Kidney epithelial cell (primary cell): ENCODE measurements around the gene ZNF423. TPM values are rescaled to one million over a fixed set of nuclear protein-coding genes. Genes with fewer than 3 reads are reported as not detected.

ENCODE experiments used
- DNase-seq: peaks from one replicate; pipeline ENCODE4 v3.0.0-alpha.2; 2010; ENCODE audit warnings: low read depth
- H3K27me3 ChIP-seq: 2 replicates; pipeline ENCODE4 v1.6.0; 2011; ENCODE audit warnings: low read length; ENCODE audit not compliant: control insufficient read depth, insufficient read depth
- H3K36me3 ChIP-seq: 2 replicates; pipeline ENCODE4 v1.5.1; 2011; ENCODE audit warnings: low read length; ENCODE audit not compliant: control insufficient read depth, insufficient read depth
- H3K4me3 ChIP-seq: 2 replicates; pipeline ENCODE4 v1.5.1; 2011; ENCODE audit warnings: low read depth, mild to moderate bottlenecking, control low read depth, low read length
- total RNA-seq: library from RNA; depleted of rRNA; stranded (reverse); fragments of >200 nt; gene quantifications from 2 replicates; pipeline ENCODE4 v1.2.3, GENCODE V29; 2015
- TF ChIP-seq, protein P1 (sequence below): IDR thresholded peaks from 2 replicates; pipeline ENCODE4 v1.5.1; 2011; ENCODE audit warnings: mild to moderate bottlenecking, moderate library complexity, low read length, control low read depth, inconsistent platforms; ENCODE audit not compliant: insufficient read depth, poor library complexity, severe bottlenecking

The ZNF423 gene
- total RNA-seq, 1 donor from 2014 or later = 3.6 TPM

DNA sequence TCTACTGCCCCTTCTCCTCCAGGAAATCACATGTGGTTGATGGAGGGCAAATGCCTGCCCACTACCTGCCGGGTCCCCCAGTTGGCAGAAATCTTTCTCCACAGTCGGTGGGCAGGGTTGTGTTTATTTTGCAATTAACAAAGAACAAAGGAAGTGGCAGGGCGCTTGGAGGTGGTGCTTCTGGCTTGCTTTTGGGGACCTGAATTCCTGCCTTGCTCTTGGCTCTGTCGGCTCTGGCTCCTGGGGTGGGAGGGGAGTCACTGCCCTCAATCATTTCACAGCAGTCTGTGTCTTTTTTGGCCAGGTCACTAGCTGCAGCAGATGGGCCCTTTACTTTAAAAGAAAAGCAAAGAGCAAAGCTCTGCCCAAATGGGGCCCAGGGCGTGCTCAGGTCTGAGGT, 413.1 kb downstream of the ZNF423 start:
- Histone ChIP-seq H3K4me3 (no peak overlapping the region), H3K27me3 (peaks cover 10% of the 10 kb centered on the region), H3K36me3 (no peaks in the 10 kb centered on the region)
- DNase-seq = no peak
- TF ChIP-seq, protein P1, sequence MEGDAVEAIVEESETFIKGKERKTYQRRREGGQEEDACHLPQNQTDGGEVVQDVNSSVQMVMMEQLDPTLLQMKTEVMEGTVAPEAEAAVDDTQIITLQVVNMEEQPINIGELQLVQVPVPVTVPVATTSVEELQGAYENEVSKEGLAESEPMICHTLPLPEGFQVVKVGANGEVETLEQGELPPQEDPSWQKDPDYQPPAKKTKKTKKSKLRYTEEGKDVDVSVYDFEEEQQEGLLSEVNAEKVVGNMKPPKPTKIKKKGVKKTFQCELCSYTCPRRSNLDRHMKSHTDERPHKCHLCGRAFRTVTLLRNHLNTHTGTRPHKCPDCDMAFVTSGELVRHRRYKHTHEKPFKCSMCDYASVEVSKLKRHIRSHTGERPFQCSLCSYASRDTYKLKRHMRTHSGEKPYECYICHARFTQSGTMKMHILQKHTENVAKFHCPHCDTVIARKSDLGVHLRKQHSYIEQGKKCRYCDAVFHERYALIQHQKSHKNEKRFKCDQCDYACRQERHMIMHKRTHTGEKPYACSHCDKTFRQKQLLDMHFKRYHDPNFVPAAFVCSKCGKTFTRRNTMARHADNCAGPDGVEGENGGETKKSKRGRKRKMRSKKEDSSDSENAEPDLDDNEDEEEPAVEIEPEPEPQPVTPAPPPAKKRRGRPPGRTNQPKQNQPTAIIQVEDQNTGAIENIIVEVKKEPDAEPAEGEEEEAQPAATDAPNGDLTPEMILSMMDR = no peak

DNA sequence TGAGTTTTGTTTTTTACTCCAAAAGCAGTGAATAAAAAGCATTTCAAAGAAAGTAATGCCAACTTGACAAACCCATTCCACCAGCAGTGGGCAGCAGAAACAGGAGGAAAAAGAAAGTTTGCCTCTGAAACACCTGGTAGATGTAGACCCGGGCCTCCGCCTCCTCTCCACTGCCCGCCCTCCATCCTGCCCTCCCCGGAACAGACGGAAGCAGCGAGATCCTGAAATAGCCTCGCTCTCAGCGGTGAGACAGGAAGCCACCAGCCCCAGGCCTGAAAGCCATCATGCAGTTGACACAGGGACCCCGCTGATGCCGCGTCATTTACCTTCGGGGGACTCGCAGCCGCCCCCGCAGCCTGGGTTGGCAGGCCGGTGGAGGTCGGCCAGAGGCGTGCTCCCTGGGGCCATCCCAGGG, 414.5 kb downstream of the ZNF423 start:
- TF ChIP-seq, protein P1 = peak; percentile 28
- no peak for DNase-seq
- Histone ChIP-seq H3K4me3 (no peak overlapping the region), H3K36me3 (no peaks in the 10 kb centered on the region), H3K27me3 (peaks cover 10% of the 10 kb centered on the region)

DNA sequence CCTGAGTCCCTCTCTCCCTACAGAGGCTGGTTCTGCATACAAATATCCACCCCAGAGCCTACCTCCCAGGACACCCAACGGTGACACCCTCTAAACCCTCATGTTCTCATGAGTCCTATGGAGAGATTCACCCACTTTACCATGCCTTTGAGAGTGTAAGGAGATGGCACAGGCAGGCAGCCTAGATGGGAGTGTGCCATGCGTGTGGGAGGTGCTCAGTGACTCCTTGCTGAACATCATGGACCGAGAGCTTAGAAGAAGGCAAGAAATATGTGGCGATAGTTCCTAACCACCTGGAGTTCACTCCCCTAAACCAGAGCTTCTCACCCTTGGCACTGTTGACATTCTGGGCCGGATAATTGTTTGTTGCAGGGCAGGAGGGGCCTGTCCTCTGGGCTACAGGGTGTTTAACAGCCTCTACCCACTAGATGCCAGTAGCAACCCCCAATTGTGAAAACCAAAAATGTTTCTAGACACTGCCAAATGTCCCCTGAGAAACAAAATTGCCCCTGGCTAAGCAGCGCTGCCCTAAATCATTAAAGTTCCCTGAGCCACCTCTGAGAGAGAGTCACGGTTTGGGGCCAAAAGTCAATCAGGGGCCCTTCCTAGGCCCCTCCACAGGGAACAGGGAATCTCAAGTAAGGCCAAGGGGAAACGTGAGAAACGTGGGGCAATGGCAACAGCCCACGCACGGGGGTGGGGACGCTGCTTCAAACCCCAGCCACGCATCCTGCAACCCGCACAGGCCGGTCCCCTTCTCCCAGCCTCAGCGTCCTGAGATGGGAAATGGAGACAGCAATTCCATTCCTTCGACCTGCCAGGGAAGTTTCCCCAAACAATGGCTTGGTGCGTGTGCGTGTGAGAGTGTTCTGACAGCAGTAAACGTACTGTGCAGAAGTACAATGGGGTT, 415.5 kb downstream of the ZNF423 start:
- no peaks in the 10 kb centered on the region for H3K36me3 ChIP-seq
- H3K4me3 ChIP-seq = no peak overlapping the region
- TF ChIP-seq, protein P1 = no peak
- DNase-seq = no peak
- peaks cover 10% of the 10 kb centered on the region for H3K27me3 ChIP-seq

DNA sequence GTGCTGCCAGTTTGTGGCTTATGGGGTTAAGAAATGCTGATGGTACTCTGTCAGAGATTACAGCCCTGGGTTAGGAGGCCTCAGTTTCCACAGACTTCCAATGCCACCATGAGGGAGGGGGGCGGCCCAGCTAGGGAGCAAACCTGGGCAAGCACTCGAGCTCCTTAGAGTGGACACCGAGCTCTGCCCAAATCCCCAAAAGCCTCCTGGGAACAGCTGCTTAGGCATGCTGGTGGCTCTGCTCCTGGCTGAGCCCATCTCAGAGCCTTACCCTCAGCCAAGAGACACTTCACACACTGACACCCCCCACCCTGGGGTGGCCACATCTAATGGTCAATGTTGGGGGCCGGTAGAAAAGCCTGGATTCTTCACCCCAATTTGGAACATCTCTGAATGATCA, 416.2 kb downstream of the ZNF423 start:
- H3K36me3 ChIP-seq = no peaks in the 10 kb centered on the region
- peaks cover 10% of the 10 kb centered on the region for H3K27me3 ChIP-seq
- no peak overlapping the region for H3K4me3 ChIP-seq
- no peak for DNase-seq
- TF ChIP-seq, protein P1 = no peak

DNA sequence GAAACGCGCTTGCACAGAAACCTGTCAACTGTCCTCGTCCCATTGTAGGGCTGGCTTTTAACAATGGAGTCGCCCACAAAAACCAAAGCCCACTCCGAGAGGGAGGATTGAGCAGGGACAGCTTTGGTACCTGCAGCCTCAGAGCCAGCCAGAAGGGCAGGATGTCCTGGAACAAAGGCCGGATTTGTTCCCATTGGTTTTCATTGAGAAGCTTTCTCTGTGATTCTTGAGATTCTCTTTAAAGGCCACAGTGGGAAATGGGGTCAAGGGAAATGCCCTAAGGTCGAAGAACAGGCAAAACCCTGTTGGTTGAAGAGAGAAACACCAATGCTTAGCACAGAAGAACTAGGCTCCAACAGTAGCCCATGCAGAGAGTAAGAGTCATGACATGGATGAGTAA, 416.9 kb downstream of the ZNF423 start:
- Histone ChIP-seq H3K4me3 (no peak overlapping the region), H3K27me3 (peaks cover 10% of the 10 kb centered on the region), H3K36me3 (no peaks in the 10 kb centered on the region)
- TF ChIP-seq, protein P1 = no peak
- DNase-seq = no peak

Other genes starting within 250 kb of the ZNF423 start
- gene CNEP1R1, start 169.1 kb upstream of the ZNF423 start, total RNA-seq = 18.0 and 23.9 TPM in 2 replicates
- gene HEATR3, start 209.9 kb upstream of the ZNF423 start, total RNA-seq = 19.1 and 19.4 TPM in 2 replicates